Stomach smooth muscle (tissue), 2 donors: ENCODE measurements around the gene LCE1F.

Experiments
- H3K27ac ChIP-seq: one replicate; pipeline ENCODE4 v1.7.0; 2013; ENCODE audit warnings: mild to moderate bottlenecking, low read length, inconsistent platforms
- H3K27me3 ChIP-seq, 2 donors: one replicate each; pipeline ENCODE4 v1.7.0; 2013; ENCODE audit warnings: low read length in 2 of 2; ENCODE audit not compliant: insufficient read depth in 2 of 2, control insufficient read depth in 1 of 2
- H3K36me3 ChIP-seq, 2 donors: one replicate each; pipeline ENCODE4 v1.7.0; 2013; ENCODE audit warnings: low read length in 2 of 2; ENCODE audit not compliant: control insufficient read depth in 2 of 2, insufficient read depth in 2 of 2
- H3K4me1 ChIP-seq: one replicate; pipeline ENCODE4 v1.7.0; 2013; ENCODE audit warnings: low read length; ENCODE audit not compliant: control insufficient read depth, insufficient read depth
- H3K4me3 ChIP-seq, 2 donors: one replicate each; pipeline ENCODE4 v1.7.0; 2013; ENCODE audit warnings: low read length in 2 of 2
- H3K9ac ChIP-seq, 2 donors: one replicate each; pipeline ENCODE4 v1.7.0; 2013; ENCODE audit warnings: low read length in 2 of 2, mild to moderate bottlenecking in 1 of 2
- H3K9me3 ChIP-seq, 2 donors: one replicate each; pipeline ENCODE4 v1.7.0; 2013; ENCODE audit warnings: low read length in 2 of 2; ENCODE audit not compliant: control insufficient read depth in 2 of 2
- donor health status: healthy.
- donor health status: Pancreatic carcinoma.

Gene LCE1F

DNA sequence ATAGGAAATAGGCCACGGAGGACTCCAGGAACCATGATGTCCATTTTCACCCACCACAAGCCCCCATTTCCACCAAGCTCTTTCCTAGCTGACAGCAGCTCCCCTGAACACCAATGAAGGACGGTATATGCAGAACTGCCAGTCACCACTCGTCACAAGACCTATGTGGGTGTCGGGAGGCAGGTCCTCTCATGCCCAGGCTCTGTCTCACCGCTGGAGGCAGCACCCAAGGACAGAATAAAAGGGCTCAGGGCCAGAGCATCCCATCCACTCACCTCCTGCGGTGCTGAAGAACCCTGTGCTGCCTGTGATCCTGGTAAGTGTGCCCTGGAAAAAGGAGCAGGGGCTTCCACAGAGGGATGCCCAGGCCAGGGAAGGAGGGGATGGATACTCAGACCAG, at the start of gene LCE1F:
Gene LCE1F, plus strand, starts transcription at position 266 of the 400 bp plus-strand sequence. CDS start 1,232 bp downstream, outside the sequence.
- Histone ChIP-seq H3K4me1 (no peaks in the 10 kb centered on the region), H3K27me3 (no peaks in the 10 kb centered on the region), H3K9ac (no peak within 1 kb of the TSS), H3K36me3 (no peaks in the 10 kb centered on the region), H3K4me3 (no peak within 1 kb of the TSS), H3K9me3 (no peaks in the 10 kb centered on the region), H3K27ac (no peak within 1 kb of the TSS)

DNA sequence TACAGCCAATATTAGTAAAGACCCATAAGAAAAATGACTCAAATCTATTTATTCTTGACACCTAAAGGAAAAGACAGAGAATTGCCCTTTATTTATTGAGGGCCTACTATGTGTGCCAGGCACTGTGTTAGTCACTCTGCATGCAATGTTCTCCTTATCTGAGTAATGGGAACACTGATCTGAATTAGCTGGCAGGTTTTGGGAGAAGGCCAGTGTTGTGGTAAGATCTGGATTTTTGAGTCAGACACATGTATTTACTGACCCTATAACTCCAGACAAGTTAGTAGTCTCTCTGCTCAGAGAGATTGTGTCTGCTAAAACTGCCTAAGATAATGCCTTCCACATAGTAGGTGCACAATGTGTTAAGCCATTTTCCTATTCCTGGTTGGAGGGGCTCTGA, 49.7 kb upstream of the LCE1F start:
- H3K27me3 ChIP-seq = peaks cover 0 to 2% of the 10 kb centered on the region in 2 donors
- peaks cover 4% of the 10 kb centered on the region for H3K4me1 ChIP-seq
- H3K27ac ChIP-seq = no peak overlapping the region
- H3K36me3 ChIP-seq = no peaks in the 10 kb centered on the region
- H3K9ac ChIP-seq = no peak overlapping the region
- H3K4me3 ChIP-seq = no peak overlapping the region
- no peaks in the 10 kb centered on the region for H3K9me3 ChIP-seq

GRCh38 chr1:152728986-152729385, 46.0 kb upstream of the LCE1F start:
- no peak overlapping the region for H3K9ac ChIP-seq
- no peak overlapping the region for H3K4me3 ChIP-seq
- no peaks in the 10 kb centered on the region for H3K36me3 ChIP-seq
- H3K4me1 ChIP-seq = peaks cover 4% of the 10 kb centered on the region
- peaks cover 0 to 2% of the 10 kb centered on the region in 2 donors for H3K27me3 ChIP-seq
- H3K9me3 ChIP-seq = no peaks in the 10 kb centered on the region
- no peak overlapping the region for H3K27ac ChIP-seq

- Histone ChIP-seq H3K27ac (no peak overlapping the region), H3K27me3 (no peaks in the 10 kb centered on the region), H3K9ac (no peak overlapping the region), H3K9me3 (no peaks in the 10 kb centered on the region), H3K4me1 (no peaks in the 10 kb centered on the region), H3K4me3 (no peak overlapping the region), H3K36me3 (no peaks in the 10 kb centered on the region)
These were observed 39.3 kb upstream of the LCE1F start for GRCh38 chr1:152735648-152736047.

DNA sequence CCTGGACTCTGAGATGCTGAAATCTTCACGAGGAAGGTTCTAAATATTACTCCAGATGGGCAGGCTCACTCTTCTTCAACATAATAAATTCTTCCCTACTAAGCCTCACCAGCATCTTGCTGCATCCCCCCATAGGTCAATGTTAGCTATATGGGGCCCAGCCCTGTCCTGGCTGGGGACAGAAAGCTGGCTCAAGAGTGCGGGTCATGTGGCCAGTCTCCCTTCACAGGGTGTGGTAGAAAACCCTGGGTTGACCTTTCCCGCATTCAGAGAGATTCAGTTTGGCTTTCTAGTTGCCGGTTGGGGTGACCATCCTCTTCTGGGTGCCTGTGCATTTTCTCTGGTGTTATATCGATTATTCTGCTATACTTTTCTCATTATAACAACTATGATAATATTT, 36.9 kb upstream of the LCE1F start:
- Histone ChIP-seq H3K4me1 (no peaks in the 10 kb centered on the region), H3K4me3 (no peak overlapping the region), H3K9me3 (no peaks in the 10 kb centered on the region), H3K9ac (no peak overlapping the region), H3K36me3 (no peaks in the 10 kb centered on the region), H3K27me3 (no peaks in the 10 kb centered on the region), H3K27ac (no peak overlapping the region)

- Histone ChIP-seq H3K27me3 (no peaks in the 10 kb centered on the region), H3K4me1 (no peaks in the 10 kb centered on the region), H3K9ac (no peak overlapping the region), H3K27ac (no peak overlapping the region), H3K9me3 (no peaks in the 10 kb centered on the region), H3K36me3 (no peaks in the 10 kb centered on the region), H3K4me3 (no peak overlapping the region)
These were observed 35.1 kb upstream of the LCE1F start for GRCh38 chr1:152739841-152740240.

DNA sequence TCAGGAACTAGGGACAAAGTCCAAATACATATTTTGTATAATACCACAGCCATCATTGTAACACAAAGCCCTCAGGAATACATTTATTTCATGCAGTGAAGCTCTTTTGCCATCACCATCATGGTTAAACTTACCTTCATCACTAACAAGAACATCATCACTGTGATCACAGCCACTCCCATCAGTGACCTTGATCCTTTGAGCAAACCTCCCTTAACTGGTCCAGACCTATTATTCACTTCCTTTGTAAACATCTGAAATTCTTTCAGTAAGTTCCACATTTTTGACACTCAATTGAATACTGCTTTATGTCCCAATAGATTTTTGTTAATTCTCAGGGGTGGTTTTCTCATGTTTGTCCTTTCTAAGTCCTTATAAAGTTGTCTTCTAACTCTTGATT, 33.3 kb upstream of the LCE1F start:
- H3K4me3 ChIP-seq = no peak overlapping the region
- no peaks in the 10 kb centered on the region for H3K36me3 ChIP-seq
- H3K9ac ChIP-seq = no peak overlapping the region
- no peaks in the 10 kb centered on the region for H3K9me3 ChIP-seq
- no peak overlapping the region for H3K27ac ChIP-seq
- H3K27me3 ChIP-seq = no peaks in the 10 kb centered on the region
- no peaks in the 10 kb centered on the region for H3K4me1 ChIP-seq

DNA sequence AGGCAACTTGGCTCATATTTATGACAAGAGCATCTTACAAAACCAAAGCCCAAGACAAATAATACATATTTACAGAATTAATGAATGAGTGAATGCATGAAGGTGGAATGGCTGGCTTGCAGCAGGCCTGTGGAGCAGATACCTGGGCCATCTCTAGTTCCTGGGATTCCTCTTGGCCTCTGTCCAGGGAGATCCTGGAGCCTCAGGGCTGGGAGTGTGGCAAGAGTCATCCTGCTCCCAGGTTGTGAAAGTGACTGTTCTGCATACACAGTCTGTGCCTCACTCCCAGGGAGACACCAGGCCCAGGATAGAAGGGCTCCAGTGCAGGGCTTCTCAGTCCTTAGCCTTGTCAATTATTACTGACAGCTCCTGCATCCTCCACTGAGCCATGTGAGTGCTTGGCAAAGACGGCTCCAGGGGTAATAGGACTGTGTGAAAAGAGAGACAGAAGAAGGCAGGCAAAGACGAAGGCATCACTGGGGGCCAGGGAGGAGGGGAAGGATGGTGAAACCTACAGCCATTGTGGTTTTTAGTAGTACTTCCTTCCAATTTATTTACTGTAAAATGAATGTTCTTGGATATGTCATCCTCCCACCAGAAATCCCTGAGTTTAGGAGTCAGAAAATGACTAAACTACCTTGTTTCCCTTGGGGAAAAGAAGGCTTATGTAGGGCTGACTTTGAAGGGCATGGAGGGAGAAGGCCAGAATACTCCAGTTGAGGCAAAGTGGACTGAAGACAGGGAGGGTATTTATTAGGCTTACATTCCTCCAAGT, 31.4 kb upstream of the LCE1F start:
- Histone ChIP-seq H3K9ac (no peak overlapping the region), H3K27ac (no peak overlapping the region), H3K4me3 (no peak overlapping the region), H3K9me3 (no peaks in the 10 kb centered on the region), H3K36me3 (no peaks in the 10 kb centered on the region), H3K27me3 (no peaks in the 10 kb centered on the region), H3K4me1 (no peaks in the 10 kb centered on the region)

DNA sequence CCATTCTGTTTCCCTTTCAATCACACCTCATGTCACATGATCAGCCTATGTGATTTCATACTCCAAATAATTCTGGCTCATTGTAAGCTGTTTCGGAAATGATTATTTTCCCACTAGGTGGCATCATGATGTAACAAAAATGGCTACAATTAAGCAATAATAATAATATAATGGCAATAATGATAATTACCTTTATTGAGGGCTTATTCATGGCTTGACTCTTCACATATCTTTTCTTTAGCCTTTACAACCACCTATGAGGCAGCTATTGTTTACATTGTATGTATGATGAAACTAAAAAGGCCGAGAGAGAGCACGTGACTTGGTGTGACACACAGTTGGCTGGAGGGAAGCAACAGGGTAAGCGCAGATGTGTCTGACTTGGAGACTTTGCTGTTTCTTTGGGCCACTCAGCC, 29.6 kb upstream of the LCE1F start:
- no peak overlapping the region for H3K4me3 ChIP-seq
- no peaks in the 10 kb centered on the region for H3K9me3 ChIP-seq
- H3K4me1 ChIP-seq = no peaks in the 10 kb centered on the region
- H3K36me3 ChIP-seq = no peaks in the 10 kb centered on the region
- no peaks in the 10 kb centered on the region for H3K27me3 ChIP-seq
- no peak overlapping the region for H3K9ac ChIP-seq
- no peak overlapping the region for H3K27ac ChIP-seq

GRCh38 chr1:152745765-152746444, 29.0 kb upstream of the LCE1F start:
- H3K9me3 ChIP-seq = no peaks in the 10 kb centered on the region
- no peaks in the 10 kb centered on the region for H3K27me3 ChIP-seq
- no peak overlapping the region for H3K27ac ChIP-seq
- no peaks in the 10 kb centered on the region for H3K4me1 ChIP-seq
- H3K9ac ChIP-seq = no peak overlapping the region
- H3K36me3 ChIP-seq = no peaks in the 10 kb centered on the region
- H3K4me3 ChIP-seq = no peak overlapping the region

DNA sequence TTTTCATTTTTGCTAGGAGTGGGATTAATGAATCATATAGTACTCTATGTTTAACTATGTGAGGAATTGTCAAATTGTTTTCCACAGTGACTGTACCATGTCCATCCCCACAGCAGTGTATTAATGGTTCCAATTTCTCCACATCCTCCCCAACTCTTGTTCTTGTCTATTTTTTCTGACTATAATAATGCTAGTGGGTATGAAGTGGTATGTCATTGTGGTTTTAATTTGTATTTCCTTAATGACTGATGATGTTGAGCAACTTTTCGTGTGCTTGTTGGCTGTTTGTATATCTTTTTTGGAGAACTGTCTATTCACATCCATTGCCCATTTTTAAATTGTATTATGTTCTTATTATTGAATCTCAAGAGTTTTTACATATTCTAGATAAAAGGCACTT, 27.1 kb upstream of the LCE1F start:
- H3K4me3 ChIP-seq = no peak overlapping the region
- H3K4me1 ChIP-seq = no peaks in the 10 kb centered on the region
- no peaks in the 10 kb centered on the region for H3K36me3 ChIP-seq
- no peaks in the 10 kb centered on the region for H3K9me3 ChIP-seq
- no peak overlapping the region for H3K27ac ChIP-seq
- H3K9ac ChIP-seq = no peak overlapping the region
- no peaks in the 10 kb centered on the region for H3K27me3 ChIP-seq
